H1 (cell line): ENCODE results near the gene RBSN. TPM values are rescaled to one million over a fixed set of nuclear protein-coding genes. Genes with fewer than 3 reads are reported as not detected.

Experiments used
- CTCF ChIA-PET: fragments of 300-600 bp; sonication (Branson Sonifier 250); formaldehyde crosslinking; loops from one replicate; lab custom pipeline; 2021; ENCODE audit not compliant: partially characterized antibody; lab: Charles Lee
- POLR2A ChIA-PET: fragments of 300-600 bp; sonication (Branson Sonifier 250); formaldehyde crosslinking; loops from one replicate; lab custom pipeline; 2021; ENCODE audit warnings: inconsistent platforms; ENCODE audit not compliant: partially characterized antibody; lab: Charles Lee
- DNase-seq, 2 experiments: peaks; one replicate each; pipeline versions ENCODE4 v3.0.0 to v3.0.0-alpha.2; 2010 to 2022; ENCODE audit warnings: low spot score in 2 of 2, low read depth in 1 of 2, mixed read lengths in 1 of 2
- FAIRE-seq: peaks from 2 replicates; lab custom pipeline; 2011; peaks lifted over from hg19 to GRCh38; lab: Jason Lieb, UNC
- H2AFZ ChIP-seq: 2 replicates; pipeline ENCODE4 v1.8.1; 2012; ENCODE audit warnings: low read length, inconsistent platforms
- H2AK5ac ChIP-seq: 2 replicates; pipeline ENCODE4 v1.6.1; 2013; ENCODE audit warnings: low read depth, low read length
- H2BK120ac ChIP-seq: replicated peaks from 2 replicates; pipeline ENCODE3; 2013; ENCODE audit warnings: low read depth, low read length, inconsistent platforms
- H2BK12ac ChIP-seq: 2 replicates; pipeline ENCODE4 v1.6.1; 2013; ENCODE audit warnings: low read depth, low read length
- H2BK15ac ChIP-seq: 2 replicates; pipeline ENCODE4 v1.6.1; 2013; ENCODE audit warnings: low read length
- H2BK20ac ChIP-seq: 2 replicates; pipeline ENCODE4 v1.6.1; 2013; ENCODE audit warnings: low read length
- H2BK5ac ChIP-seq: 2 replicates; pipeline ENCODE4 v1.6.1; 2013; ENCODE audit warnings: low read depth, low read length
- H3K14ac ChIP-seq: 2 replicates; pipeline ENCODE4 v1.6.1; 2013; ENCODE audit warnings: inconsistent platforms; ENCODE audit not compliant: insufficient read length
- H3K18ac ChIP-seq: 2 replicates; pipeline ENCODE4 v1.6.1; 2013; ENCODE audit warnings: low read length; ENCODE audit errors: extremely low read depth
- H3K23ac ChIP-seq: 2 replicates; pipeline ENCODE4 v1.6.1; 2013; ENCODE audit warnings: inconsistent platforms; ENCODE audit not compliant: insufficient read length
- H3K23me2 ChIP-seq: 2 replicates; pipeline ENCODE4 v1.6.1; 2013; ENCODE audit warnings: low read depth, low read length
- H3K27ac ChIP-seq: 2 replicates; pipeline ENCODE4 v1.6.1; 2011; ENCODE audit warnings: low read depth, low read length, inconsistent platforms
- H3K27me3 ChIP-seq, 4 experiments: replicated peaks in 1 of 4; 1 replicate in 1 of 4; 2 replicates in 3 of 4; pipeline versions ENCODE4 v1.6.1 to v1.8.1; 2011 to 2013; ENCODE audit warnings: low read length in 3 of 4, mild to moderate bottlenecking in 3 of 4, inconsistent platforms in 2 of 4, mixed read lengths in 2 of 4, moderate library complexity in 1 of 4; ENCODE audit not compliant: control insufficient read depth in 3 of 4, insufficient read depth in 3 of 4; ENCODE audit errors: extremely low read depth in 1 of 4
- H3K36me3 ChIP-seq, 4 experiments: 2 replicates each; pipeline versions ENCODE4 v1.6.1 to v1.8.1; 2011 to 2013; ENCODE audit warnings: mild to moderate bottlenecking in 4 of 4, low read length in 3 of 4, moderate library complexity in 2 of 4, control low read depth in 1 of 4, inconsistent platforms in 1 of 4; ENCODE audit not compliant: insufficient read depth in 4 of 4, control insufficient read depth in 2 of 4
- H3K4ac ChIP-seq: replicated peaks from 2 replicates; pipeline ENCODE3; 2013; ENCODE audit warnings: low read length, low read depth, mixed read lengths, inconsistent platforms; ENCODE audit not compliant: insufficient read length
- H3K4me1 ChIP-seq, 4 experiments: replicated peaks in 1 of 4; 1 replicate in 1 of 4; 2 replicates in 3 of 4; pipeline versions ENCODE4 v1.6.1 to v1.8.1; 2011 to 2013; ENCODE audit warnings: low read length in 3 of 4, inconsistent platforms in 2 of 4, mixed read lengths in 1 of 4; ENCODE audit not compliant: insufficient read depth in 4 of 4, control insufficient read depth in 3 of 4
- H3K4me2 ChIP-seq, 2 experiments: 2 replicates each; pipeline versions ENCODE4 v1.6.1 to v1.8.1; 2011 to 2013; ENCODE audit warnings: low read depth in 2 of 2, low read length in 2 of 2, control low read depth in 1 of 2, inconsistent platforms in 1 of 2, mild to moderate bottlenecking in 1 of 2; ENCODE audit not compliant: insufficient read depth in 1 of 2
- H3K4me3 ChIP-seq, 4 experiments: fragments of 200-600, 300-600 bp in 1 of 4; sonication (generic), shearing (Covaris generic), sonication (Bioruptor Twin) in 1 of 4; 2 replicates each; pipeline versions ENCODE4 v1.5.1 to v1.8.1; 2011 to 2016; ENCODE audit warnings: low read length in 4 of 4, low read depth in 3 of 4, control low read depth in 2 of 4, inconsistent platforms in 2 of 4, mild to moderate bottlenecking in 2 of 4, mixed read lengths in 1 of 4, moderate library complexity in 1 of 4; ENCODE audit not compliant: insufficient read depth in 2 of 4; ENCODE audit errors: extremely low read depth in 1 of 4
- H3K56ac ChIP-seq: replicated peaks from 2 replicates; pipeline ENCODE3; 2013; ENCODE audit warnings: low read depth, mild to moderate bottlenecking, mixed read lengths, low read length, inconsistent platforms; ENCODE audit not compliant: insufficient read length
- H3K79me1 ChIP-seq: 2 replicates; pipeline ENCODE4 v1.6.1; 2013; ENCODE audit warnings: low read depth, low read length, control low read depth
- H3K79me2 ChIP-seq, 2 experiments: 2 replicates each; pipeline versions ENCODE4 v1.6.1 to v1.8.1; 2012 to 2013; ENCODE audit warnings: low read length in 2 of 2, mild to moderate bottlenecking in 2 of 2, inconsistent platforms in 1 of 2; ENCODE audit not compliant: insufficient read depth in 2 of 2, control insufficient read depth in 1 of 2
- H3K9ac ChIP-seq, 4 experiments: replicated peaks in 1 of 4; 1 replicate in 1 of 4; 2 replicates in 3 of 4; pipeline versions ENCODE4 v1.6.1 to v1.8.1; 2011 to 2013; ENCODE audit warnings: low read depth in 3 of 4, low read length in 3 of 4, control low read depth in 2 of 4, mild to moderate bottlenecking in 2 of 4, moderate library complexity in 2 of 4, inconsistent platforms in 1 of 4; ENCODE audit errors: extremely low read depth in 1 of 4
- H3K9me3 ChIP-seq, 2 experiments: 2 replicates each; pipeline versions ENCODE4 v1.6.1 to v1.8.1; 2012 to 2013; ENCODE audit warnings: mild to moderate bottlenecking in 2 of 2, moderate library complexity in 2 of 2, control low read depth in 1 of 2, inconsistent platforms in 1 of 2, low read depth in 1 of 2, low read length in 1 of 2, mixed read lengths in 1 of 2; ENCODE audit not compliant: insufficient read depth in 2 of 2
- H4K20me1 ChIP-seq, 2 experiments: replicated peaks in 1 of 2; 2 replicates each; pipeline versions ENCODE3 to v1.8.1; 2011 to 2013; ENCODE audit warnings: inconsistent platforms in 2 of 2, low read length in 2 of 2, mild to moderate bottlenecking in 1 of 2; ENCODE audit not compliant: insufficient read depth in 2 of 2, control insufficient read depth in 1 of 2
- H4K5ac ChIP-seq: 2 replicates; pipeline ENCODE4 v1.6.1; 2013; ENCODE audit warnings: low read length, low read depth, mixed read lengths, inconsistent platforms; ENCODE audit not compliant: insufficient read length
- H4K8ac ChIP-seq: 2 replicates; pipeline ENCODE4 v1.8.0; 2013; ENCODE audit warnings: mild to moderate bottlenecking, moderate library complexity, low read length, inconsistent platforms; ENCODE audit not compliant: insufficient read depth; ENCODE audit errors: extremely low read depth
- H4K91ac ChIP-seq: replicated peaks from 2 replicates; pipeline ENCODE3; 2013; ENCODE audit warnings: low read length, mixed read lengths, inconsistent platforms; ENCODE audit not compliant: insufficient read length
- ASH2L ChIP-seq: fragments of 200-600, 300-600 bp; sonication (generic); IDR thresholded peaks from one replicate; pipeline ENCODE4 v1.7.1; 2017; ENCODE audit warnings: low read length
- CREB1 ChIP-seq: IDR thresholded peaks from 2 replicates; pipeline ENCODE4 v1.6.1; 2012; ENCODE audit warnings: inconsistent platforms
- CTBP2 ChIP-seq: IDR thresholded peaks from 2 replicates; pipeline ENCODE4 v1.7.0; 2011; ENCODE audit warnings: borderline replicate concordance, mild to moderate bottlenecking, moderate library complexity, mixed read lengths, low read length; ENCODE audit not compliant: insufficient read depth, insufficient read length
- JUN ChIP-seq: IDR thresholded peaks from 2 replicates; pipeline ENCODE4 v1.6.1; 2011; ENCODE audit warnings: low read depth, mild to moderate bottlenecking, improper control_type of control experiment, low read length
- SAP30 ChIP-seq: fragments of 300-600 bp; sonication (generic); IDR thresholded peaks from 2 replicates; pipeline ENCODE4 v1.7.1; 2012; ENCODE audit warnings: low read length, moderate library complexity, mild to moderate bottlenecking, inconsistent platforms; ENCODE audit not compliant: insufficient read depth, insufficient replicate concordance
- SIRT6 ChIP-seq: IDR thresholded peaks from one replicate; pipeline ENCODE4 v1.7.1; 2012; ENCODE audit warnings: low read length, inconsistent platforms
- SUZ12 ChIP-seq: fragments of 200-600 bp; sonication (generic); IDR thresholded peaks from 2 replicates; pipeline ENCODE4 v1.6.1; 2012; ENCODE audit warnings: mild to moderate bottlenecking, inconsistent platforms, low read length, moderate library complexity, mixed read lengths
- TCF12 ChIP-seq: IDR thresholded peaks from 2 replicates; pipeline ENCODE4 v1.6.1; 2011; ENCODE audit warnings: low read depth, mild to moderate bottlenecking, low read length
- YY1 ChIP-seq: IDR thresholded peaks from 2 replicates; pipeline ENCODE4 v1.6.1; 2011; ENCODE audit warnings: low read depth, mild to moderate bottlenecking, low read length
- WGBS, 2 experiments: shearing (Covaris generic) in 1 of 2; methylation state at CpG; one replicate each; pipeline versions ENCODE4 v1.1.6 to v1.1.7; 2013 to 2015; ENCODE audit warnings: low lambda C conversion rate in 2 of 2, mixed read lengths in 2 of 2, inconsistent platforms in 1 of 2, low coverage in 1 of 2, missing lambda C conversion rate in 1 of 2; ENCODE audit not compliant: insufficient replicate concordance in 2 of 2, insufficient coverage in 1 of 2, insufficient read length in 1 of 2; ENCODE audit errors: extremely low coverage in 1 of 2, missing lambda C conversion rate in 1 of 2; 5-methylcytosine and 5-hydroxymethylcytosine counted together
- polyA plus RNA-seq, 7 experiments: library from polyadenylated mRNA; depleted of rRNA in 3 of 7; stranded (reverse) in 5 of 7; unstranded in 2 of 7; fragments of >200 nt in 5 of 7; fragments of 200-250 nt in 2 of 7; gene quantifications; 1 replicate in 5 of 7; 2 replicates in 1 of 7; 4 replicates in 1 of 7; pipeline versions ENCODE4 v1.2.1 to v1.2.3, GENCODE V29; 2011 to 2013; ENCODE audit warnings: missing spikeins in 2 of 7, mixed read lengths in 2 of 7
- total RNA-seq: library from RNA; stranded (reverse); fragmentation: NEBNext Ultra II Directional; extraction: Animal tissue kit (Norgen Biotek cat#: 25700); gene quantifications from 2 replicates; pipeline ENCODE4 v1.2.1, GENCODE V29; 2021
- TF ChIP-seq, protein P1 (sequence below): IDR thresholded peaks from 2 replicates; pipeline ENCODE4 v1.6.1; 2012; ENCODE audit warnings: low read length, inconsistent platforms

RBSN gene
- total and polyA plus RNA-seq, 2 of the 8 experiments (the other 6 are each of a cell fraction or from before 2014, with no cell fraction given): 5.9 to 20.0 TPM

DNA sequence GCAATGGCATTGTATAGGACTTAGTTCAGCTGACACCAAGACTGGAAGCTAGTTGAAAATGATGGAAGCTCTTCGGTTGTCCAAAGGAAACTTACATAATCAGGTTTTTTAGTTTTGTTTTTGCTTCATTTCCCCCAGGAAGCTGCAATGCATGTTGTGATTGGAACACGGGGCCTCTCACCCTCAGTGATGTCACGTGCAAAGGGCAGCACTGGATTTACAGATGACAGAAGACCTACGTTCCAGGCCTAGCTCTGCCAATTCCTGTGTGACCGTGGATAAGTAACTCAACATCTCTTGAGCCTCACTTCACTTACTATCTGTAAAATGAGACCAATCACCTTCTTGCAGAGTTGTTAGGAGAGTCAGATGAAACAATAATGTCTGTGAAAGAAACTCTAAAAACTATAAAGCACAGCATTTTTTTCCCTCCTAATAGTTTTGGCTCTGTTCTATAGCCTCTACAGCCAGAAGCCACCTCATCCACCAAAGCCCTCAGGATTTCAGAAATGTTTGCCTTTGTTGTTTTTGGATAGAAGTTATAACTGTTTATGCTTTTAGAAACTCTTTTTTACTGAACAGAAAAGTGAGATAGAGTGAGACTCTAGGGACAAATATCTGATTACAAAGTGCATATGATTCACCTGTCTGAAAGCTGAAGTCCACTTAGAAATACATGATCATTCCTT, 4.6 kb downstream of the RBSN start:
- H3K23ac ChIP-seq: no peak overlapping the region
- H3K4me3 ChIP-seq: no peak overlapping the region
- no peak overlapping the region for H3K56ac ChIP-seq
- no peaks in the 10 kb centered on the region for H3K9me3 ChIP-seq
- no peak overlapping the region for H3K18ac ChIP-seq
- H3K4me1 ChIP-seq: peaks cover 0 to 3% (median 1%) of the 10 kb centered on the region in 4 experiments; a peak in 2 of 7 replicates
- H3K23me2 ChIP-seq: peaks cover 5% of the 10 kb centered on the region
- H3K27ac ChIP-seq: no peak overlapping the region
- H3K79me1 ChIP-seq: peaks cover 3% of the 10 kb centered on the region; the same call in 1 of the 2 replicates
- H3K79me2 ChIP-seq: peaks cover 0 to 13% of the 10 kb centered on the region in 2 experiments
- H4K5ac ChIP-seq: no peak overlapping the region
- FAIRE-seq (no peak), DNase-seq (no peak)
- no peak overlapping the region for H2BK5ac ChIP-seq
- ChIA-PET CTCF (interaction anchor here (1.2 to 1.4 kb wide), 3 partner anchors 11 to 311 kb away, joined by 3 to 4 read pairs (median 4); no protein-coding TSS in a partner anchor), POLR2A (interaction anchor here (1.0 kb wide), 1 partner anchor 8 kb away, joined by 5 read pairs; no protein-coding TSS in a partner anchor)
- no peak overlapping the region for H2AFZ ChIP-seq
- H3K14ac ChIP-seq: no peak overlapping the region
- H3K36me3 ChIP-seq: peaks cover 4 to 19% (median 11%) of the 10 kb centered on the region in 4 experiments; a peak in 6 of 8 replicates
- H3K9ac ChIP-seq: no peak overlapping the region
- H4K91ac ChIP-seq: no peak overlapping the region
- no peak overlapping the region for H2AK5ac ChIP-seq
- H2BK12ac ChIP-seq: no peak overlapping the region
- no peak overlapping the region for H3K4ac ChIP-seq
- H3K4me2 ChIP-seq: no peak overlapping the region
- no peak overlapping the region for H2BK20ac ChIP-seq
- H2BK15ac ChIP-seq: no peak overlapping the region
- no peak overlapping the region for H4K8ac ChIP-seq
- no peak overlapping the region for H2BK120ac ChIP-seq
- no peaks in the 10 kb centered on the region for H3K27me3 ChIP-seq
- peaks cover 0 to 3% of the 10 kb centered on the region in 2 experiments for H4K20me1 ChIP-seq
- WGBS, 2 experiments: 83% methylated on average over 5 of the region's 5 CpGs; no CpG with 5 or more reads in 1 of the 2 experiments
- TF ChIP-seq CREB1 (no peak), SIRT6 (no peak), ASH2L (no peak), SUZ12 (no peak), YY1 (no peak), JUN (no peak), TCF12 (no peak), SAP30 (no peak), CTBP2 (no peak)
- TF ChIP-seq, protein P1, sequence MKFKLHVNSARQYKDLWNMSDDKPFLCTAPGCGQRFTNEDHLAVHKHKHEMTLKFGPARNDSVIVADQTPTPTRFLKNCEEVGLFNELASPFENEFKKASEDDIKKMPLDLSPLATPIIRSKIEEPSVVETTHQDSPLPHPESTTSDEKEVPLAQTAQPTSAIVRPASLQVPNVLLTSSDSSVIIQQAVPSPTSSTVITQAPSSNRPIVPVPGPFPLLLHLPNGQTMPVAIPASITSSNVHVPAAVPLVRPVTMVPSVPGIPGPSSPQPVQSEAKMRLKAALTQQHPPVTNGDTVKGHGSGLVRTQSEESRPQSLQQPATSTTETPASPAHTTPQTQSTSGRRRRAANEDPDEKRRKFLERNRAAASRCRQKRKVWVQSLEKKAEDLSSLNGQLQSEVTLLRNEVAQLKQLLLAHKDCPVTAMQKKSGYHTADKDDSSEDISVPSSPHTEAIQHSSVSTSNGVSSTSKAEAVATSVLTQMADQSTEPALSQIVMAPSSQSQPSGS: no peak
